ENCODE data around the gene AMER2. TPM values are rescaled to one million over a fixed set of nuclear protein-coding genes. Genes with fewer than 3 reads are reported as not detected.
"Not testable (repeated sequence)": the region's sequence is repeated elsewhere in the genome, so short reads cannot be mapped to it uniquely, and the experiment has no call there.

AMER2 gene
- total and polyA plus RNA-seq, 8 donors: 0.03 to 1.1 (median 0.14) TPM; not detected in 5

- 81 to 88% (median 87%) methylated on average over 3 of the region's 3 CpGs for WGBS, 5 donors
- no peaks in the 10 kb centered on the region for H3K36me3 ChIP-seq
- H3K4me1 ChIP-seq: peaks cover 7 to 10% (median 8%) of the 10 kb centered on the region in 4 donors
- no peak overlapping the region for H3K4me3 ChIP-seq
- no peaks in the 10 kb centered on the region for H3K9me3 ChIP-seq
- H3K27ac ChIP-seq: no peak overlapping the region
- TF ChIP-seq POLR2AphosphoS5 (IDR thresholded peaks at IDR 0.05): no peak
- no peak for TF ChIP-seq POLR2A (IDR thresholded peaks at IDR 0.05)
- no peak for TF ChIP-seq CTCF (IDR thresholded peaks at IDR 0.05)
- no peak for DNase-seq
- intact Hi-C loops (cut with DNase I; ENCODE audit: low total_unique reads): no loop called here
- peaks cover 15 to 48% (median 28%) of the 10 kb centered on the region in 3 donors for H3K27me3 ChIP-seq
Measured at GRCh38 chr13:25166306-25166705, 5.8 kb downstream of the AMER2 start.

- intact Hi-C loops (cut with DNase I; ENCODE audit: low total_unique reads): no loop called here
Measured at GRCh38 chr13:25165663-25166062, 6.4 kb downstream of the AMER2 start.

GRCh38 chr13:25165163-25165562, 6.9 kb downstream of the AMER2 start:
- 39 to 53% (median 42%) methylated on average over 5 of the region's 5 CpGs for WGBS, 5 donors
- H3K27ac ChIP-seq; DNase-seq; H3K4me3 ChIP-seq; H3K36me3 ChIP-seq; H3K9me3 ChIP-seq; H3K4me1 ChIP-seq; intact Hi-C loops (cut with DNase I; ENCODE audit: low total_unique reads): not testable (repeated sequence)
- H3K27me3 ChIP-seq: peaks cover 3 to 42% (median 17%) of the 10 kb centered on the region in 3 donors

More at GRCh38 chr13:25165663-25166062, 6.4 kb downstream of the AMER2 start:
- Histone ChIP-seq H3K4me1 (peaks cover 1 to 3% (median 2%) of the 10 kb centered on the region in 4 donors), H3K27me3 (peaks cover 8 to 47% (median 22%) of the 10 kb centered on the region in 3 donors), H3K4me3 (no peak overlapping the region), H3K27ac (no peak overlapping the region), H3K9me3 (no peaks in the 10 kb centered on the region), H3K36me3 (no peaks in the 10 kb centered on the region)
- no peak for DNase-seq
- TF ChIP-seq POLR2A (IDR thresholded peaks at IDR 0.05): no peak
- no peak for TF ChIP-seq CTCF (IDR thresholded peaks at IDR 0.05)
- no peak for TF ChIP-seq EP300 (IDR thresholded peaks at IDR 0.05)
- TF ChIP-seq POLR2AphosphoS5 (IDR thresholded peaks at IDR 0.05): no peak
- WGBS, 5 donors: 70 to 89% (median 84%) methylated on average over 6 of the region's 6 CpGs

- WGBS, 5 donors: 83 to 89% (median 87%) methylated on average over 2 of the region's 2 CpGs
- no peak for DNase-seq
- Histone ChIP-seq H3K4me3 (no peak overlapping the region), H3K27ac (no peak overlapping the region), H3K36me3 (no peaks in the 10 kb centered on the region), H3K4me1 (no peaks in the 10 kb centered on the region), H3K27me3 (peaks cover 0 to 23% (median 0%) of the 10 kb centered on the region in 3 donors), H3K9me3 (no peaks in the 10 kb centered on the region)
- TF ChIP-seq EP300 (IDR thresholded peaks at IDR 0.05) (no peak), POLR2AphosphoS5 (IDR thresholded peaks at IDR 0.05) (no peak), POLR2A (IDR thresholded peaks at IDR 0.05) (no peak), CTCF (IDR thresholded peaks at IDR 0.05) (no peak)
- intact Hi-C loops (cut with DNase I; ENCODE audit: low total_unique reads): no loop called here
Measured at GRCh38 chr13:25157681-25158080, 14.4 kb downstream of the AMER2 start.

GRCh38 chr13:25153736-25154135, 18.4 kb downstream of the AMER2 start:
- intact Hi-C loops (cut with DNase I; ENCODE audit: low total_unique reads): no loop called here

More at GRCh38 chr13:25153736-25154135, 18.4 kb downstream of the AMER2 start:
- WGBS, 5 donors: 43 to 52% (median 48%) methylated on average over 2 of the region's 2 CpGs
- Histone ChIP-seq H3K4me1 (no peaks in the 10 kb centered on the region), H3K36me3 (no peaks in the 10 kb centered on the region), H3K27me3 (peaks cover 0 to 49% (median 0%) of the 10 kb centered on the region in 3 donors), H3K9me3 (no peaks in the 10 kb centered on the region), H3K27ac (no peak overlapping the region), H3K4me3 (no peak overlapping the region)
- DNase-seq: peak in 1 of 2 donors; percentile 6
- TF ChIP-seq POLR2AphosphoS5 (IDR thresholded peaks at IDR 0.05): no peak
- TF ChIP-seq POLR2A (IDR thresholded peaks at IDR 0.05): no peak
- TF ChIP-seq CTCF (IDR thresholded peaks at IDR 0.05): no peak
- no peak for TF ChIP-seq EP300 (IDR thresholded peaks at IDR 0.05)

All from stomach (tissue), 9 donors.